ENCODE measurements around the gene USF1. TPM values are rescaled to one million over a fixed set of nuclear protein-coding genes. Genes with fewer than 3 reads are reported as not detected.
A peak's percentile ranks its signal among the peaks of the same experiment; 100 is the strongest.

Gene USF1
- total and polyA plus RNA-seq, 9 of the 15 experiments (the other 6 are each of a cell fraction or from before 2014, with no cell fraction given): 7.4 to 60.2 (median 54.2) TPM

DNA sequence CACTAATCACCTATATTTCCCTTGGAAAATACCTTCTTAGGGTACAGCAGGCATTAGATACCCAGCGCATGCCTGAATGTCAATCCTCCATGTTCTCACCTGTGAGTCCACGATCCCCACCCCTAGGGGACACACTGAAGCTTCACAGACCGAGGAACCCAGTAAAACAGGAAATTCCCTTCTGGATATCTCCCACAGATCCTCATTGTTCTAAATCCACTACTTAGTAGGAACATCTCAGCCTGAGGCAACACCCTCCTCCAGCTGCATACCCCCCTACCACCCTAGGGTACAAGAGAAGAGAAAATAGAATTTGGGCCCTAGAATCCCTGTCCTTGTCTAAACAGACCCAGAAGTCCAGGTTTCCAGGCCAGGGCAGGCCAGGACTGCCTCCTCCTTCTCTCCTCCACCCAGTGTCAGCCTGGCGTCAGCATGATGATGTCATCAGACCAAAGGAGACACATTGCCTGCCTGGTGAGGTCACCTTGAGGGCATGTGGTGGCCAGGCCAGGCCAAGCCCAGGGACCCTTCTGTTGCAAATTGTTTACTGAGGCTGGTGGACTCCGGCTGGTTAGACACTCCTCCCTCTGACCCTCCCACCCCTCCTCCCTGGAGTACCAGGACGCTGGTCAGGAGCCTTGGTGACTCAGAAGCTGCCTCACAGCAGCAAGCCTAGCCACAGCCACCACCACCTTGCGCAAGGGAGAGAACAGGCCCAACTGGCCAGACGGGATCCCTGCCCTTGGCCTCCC, 37.4 kb upstream of the USF1 start (continued):
- TF ChIP-seq, protein P1, sequence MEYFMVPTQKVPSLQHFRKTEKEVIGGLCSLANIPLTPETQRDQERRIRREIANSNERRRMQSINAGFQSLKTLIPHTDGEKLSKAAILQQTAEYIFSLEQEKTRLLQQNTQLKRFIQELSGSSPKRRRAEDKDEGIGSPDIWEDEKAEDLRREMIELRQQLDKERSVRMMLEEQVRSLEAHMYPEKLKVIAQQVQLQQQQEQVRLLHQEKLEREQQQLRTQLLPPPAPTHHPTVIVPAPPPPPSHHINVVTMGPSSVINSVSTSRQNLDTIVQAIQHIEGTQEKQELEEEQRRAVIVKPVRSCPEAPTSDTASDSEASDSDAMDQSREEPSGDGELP (CRISPR knock-in tag; IDR thresholded peaks at IDR 0.05; ENCODE audit: borderline replicate concordance): peak; percentile 66; the same call in 1 of the 2 replicates
- TF ChIP-seq TBP (optimal IDR thresholded peaks at IDR 0.05; ENCODE audit: low read depth, low read length) (no peak), XRCC5 (IDR thresholded peaks at IDR 0.05; ENCODE audit: low read depth, low read length) (no peak), SMARCE1 (IDR thresholded peaks at IDR 0.05) (peak; percentile 51; the same call in 1 of the 2 replicates), NR2C2 (CRISPR knock-in tag; IDR thresholded peaks at IDR 0.05) (no peak; the same call in 1 of the 2 replicates), NR2C2 (tag; IDR thresholded peaks at IDR 0.05) (peak; percentile 40; the same call in 1 of the 2 replicates), SRF (CRISPR knock-in tag; IDR thresholded peaks at IDR 0.05) (peak in 1 of 2 experiments; percentile 45; a peak in 1 of 4 replicates)
- TF ChIP-seq, protein P2, sequence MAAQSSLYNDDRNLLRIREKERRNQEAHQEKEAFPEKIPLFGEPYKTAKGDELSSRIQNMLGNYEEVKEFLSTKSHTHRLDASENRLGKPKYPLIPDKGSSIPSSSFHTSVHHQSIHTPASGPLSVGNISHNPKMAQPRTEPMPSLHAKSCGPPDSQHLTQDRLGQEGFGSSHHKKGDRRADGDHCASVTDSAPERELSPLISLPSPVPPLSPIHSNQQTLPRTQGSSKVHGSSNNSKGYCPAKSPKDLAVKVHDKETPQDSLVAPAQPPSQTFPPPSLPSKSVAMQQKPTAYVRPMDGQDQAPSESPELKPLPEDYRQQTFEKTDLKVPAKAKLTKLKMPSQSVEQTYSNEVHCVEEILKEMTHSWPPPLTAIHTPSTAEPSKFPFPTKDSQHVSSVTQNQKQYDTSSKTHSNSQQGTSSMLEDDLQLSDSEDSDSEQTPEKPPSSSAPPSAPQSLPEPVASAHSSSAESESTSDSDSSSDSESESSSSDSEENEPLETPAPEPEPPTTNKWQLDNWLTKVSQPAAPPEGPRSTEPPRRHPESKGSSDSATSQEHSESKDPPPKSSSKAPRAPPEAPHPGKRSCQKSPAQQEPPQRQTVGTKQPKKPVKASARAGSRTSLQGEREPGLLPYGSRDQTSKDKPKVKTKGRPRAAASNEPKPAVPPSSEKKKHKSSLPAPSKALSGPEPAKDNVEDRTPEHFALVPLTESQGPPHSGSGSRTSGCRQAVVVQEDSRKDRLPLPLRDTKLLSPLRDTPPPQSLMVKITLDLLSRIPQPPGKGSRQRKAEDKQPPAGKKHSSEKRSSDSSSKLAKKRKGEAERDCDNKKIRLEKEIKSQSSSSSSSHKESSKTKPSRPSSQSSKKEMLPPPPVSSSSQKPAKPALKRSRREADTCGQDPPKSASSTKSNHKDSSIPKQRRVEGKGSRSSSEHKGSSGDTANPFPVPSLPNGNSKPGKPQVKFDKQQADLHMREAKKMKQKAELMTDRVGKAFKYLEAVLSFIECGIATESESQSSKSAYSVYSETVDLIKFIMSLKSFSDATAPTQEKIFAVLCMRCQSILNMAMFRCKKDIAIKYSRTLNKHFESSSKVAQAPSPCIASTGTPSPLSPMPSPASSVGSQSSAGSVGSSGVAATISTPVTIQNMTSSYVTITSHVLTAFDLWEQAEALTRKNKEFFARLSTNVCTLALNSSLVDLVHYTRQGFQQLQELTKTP (IDR thresholded peaks at IDR 0.05; ENCODE audit: low read depth in 1 of 2, partially characterized antibody in 2 of 2): no peak
- TF ChIP-seq, protein P3, sequence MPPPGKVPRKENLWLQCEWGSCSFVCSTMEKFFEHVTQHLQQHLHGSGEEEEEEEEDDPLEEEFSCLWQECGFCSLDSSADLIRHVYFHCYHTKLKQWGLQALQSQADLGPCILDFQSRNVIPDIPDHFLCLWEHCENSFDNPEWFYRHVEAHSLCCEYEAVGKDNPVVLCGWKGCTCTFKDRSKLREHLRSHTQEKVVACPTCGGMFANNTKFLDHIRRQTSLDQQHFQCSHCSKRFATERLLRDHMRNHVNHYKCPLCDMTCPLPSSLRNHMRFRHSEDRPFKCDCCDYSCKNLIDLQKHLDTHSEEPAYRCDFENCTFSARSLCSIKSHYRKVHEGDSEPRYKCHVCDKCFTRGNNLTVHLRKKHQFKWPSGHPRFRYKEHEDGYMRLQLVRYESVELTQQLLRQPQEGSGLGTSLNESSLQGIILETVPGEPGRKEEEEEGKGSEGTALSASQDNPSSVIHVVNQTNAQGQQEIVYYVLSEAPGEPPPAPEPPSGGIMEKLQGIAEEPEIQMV (tag; conservative IDR thresholded peaks at IDR 0.05; ENCODE audit: low read depth): no peak
- TF ChIP-seq, protein P4, sequence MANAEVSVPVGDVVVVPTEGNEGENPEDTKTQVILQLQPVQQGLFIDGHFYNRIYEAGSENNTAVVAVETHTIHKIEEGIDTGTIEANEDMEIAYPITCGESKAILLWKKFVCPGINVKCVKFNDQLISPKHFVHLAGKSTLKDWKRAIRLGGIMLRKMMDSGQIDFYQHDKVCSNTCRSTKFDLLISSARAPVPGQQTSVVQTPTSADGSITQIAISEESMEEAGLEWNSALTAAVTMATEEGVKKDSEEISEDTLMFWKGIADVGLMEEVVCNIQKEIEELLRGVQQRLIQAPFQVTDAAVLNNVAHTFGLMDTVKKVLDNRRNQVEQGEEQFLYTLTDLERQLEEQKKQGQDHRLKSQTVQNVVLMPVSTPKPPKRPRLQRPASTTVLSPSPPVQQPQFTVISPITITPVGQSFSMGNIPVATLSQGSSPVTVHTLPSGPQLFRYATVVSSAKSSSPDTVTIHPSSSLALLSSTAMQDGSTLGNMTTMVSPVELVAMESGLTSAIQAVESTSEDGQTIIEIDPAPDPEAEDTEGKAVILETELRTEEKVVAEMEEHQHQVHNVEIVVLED (CRISPR knock-in tag; IDR thresholded peaks at IDR 0.05): no peak
- TF ChIP-seq, protein P5, sequence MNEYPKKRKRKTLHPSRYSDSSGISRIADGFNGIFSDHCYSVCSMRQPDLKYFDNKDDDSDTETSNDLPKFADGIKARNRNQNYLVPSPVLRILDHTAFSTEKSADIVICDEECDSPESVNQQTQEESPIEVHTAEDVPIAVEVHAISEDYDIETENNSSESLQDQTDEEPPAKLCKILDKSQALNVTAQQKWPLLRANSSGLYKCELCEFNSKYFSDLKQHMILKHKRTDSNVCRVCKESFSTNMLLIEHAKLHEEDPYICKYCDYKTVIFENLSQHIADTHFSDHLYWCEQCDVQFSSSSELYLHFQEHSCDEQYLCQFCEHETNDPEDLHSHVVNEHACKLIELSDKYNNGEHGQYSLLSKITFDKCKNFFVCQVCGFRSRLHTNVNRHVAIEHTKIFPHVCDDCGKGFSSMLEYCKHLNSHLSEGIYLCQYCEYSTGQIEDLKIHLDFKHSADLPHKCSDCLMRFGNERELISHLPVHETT (CRISPR knock-in tag; conservative IDR thresholded peaks at IDR 0.05 in 1 of 2, IDR thresholded peaks at IDR 0.05 in 1 of 2): 0 out of 4 replicates have a peak, but pooled peaks of 1 of the 2 experiments have one; percentile 32
- TF ChIP-seq, protein P6, sequence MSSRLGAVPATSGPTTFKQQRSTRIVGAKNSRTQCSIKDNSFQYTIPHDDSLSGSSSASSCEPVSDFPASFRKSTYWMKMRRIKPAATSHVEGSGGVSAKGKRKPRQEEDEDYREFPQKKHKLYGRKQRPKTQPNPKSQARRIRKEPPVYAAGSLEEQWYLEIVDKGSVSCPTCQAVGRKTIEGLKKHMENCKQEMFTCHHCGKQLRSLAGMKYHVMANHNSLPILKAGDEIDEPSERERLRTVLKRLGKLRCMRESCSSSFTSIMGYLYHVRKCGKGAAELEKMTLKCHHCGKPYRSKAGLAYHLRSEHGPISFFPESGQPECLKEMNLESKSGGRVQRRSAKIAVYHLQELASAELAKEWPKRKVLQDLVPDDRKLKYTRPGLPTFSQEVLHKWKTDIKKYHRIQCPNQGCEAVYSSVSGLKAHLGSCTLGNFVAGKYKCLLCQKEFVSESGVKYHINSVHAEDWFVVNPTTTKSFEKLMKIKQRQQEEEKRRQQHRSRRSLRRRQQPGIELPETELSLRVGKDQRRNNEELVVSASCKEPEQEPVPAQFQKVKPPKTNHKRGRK (tag; IDR thresholded peaks at IDR 0.05): no peak
